ENCODE results near the gene MOB2.

DNA sequence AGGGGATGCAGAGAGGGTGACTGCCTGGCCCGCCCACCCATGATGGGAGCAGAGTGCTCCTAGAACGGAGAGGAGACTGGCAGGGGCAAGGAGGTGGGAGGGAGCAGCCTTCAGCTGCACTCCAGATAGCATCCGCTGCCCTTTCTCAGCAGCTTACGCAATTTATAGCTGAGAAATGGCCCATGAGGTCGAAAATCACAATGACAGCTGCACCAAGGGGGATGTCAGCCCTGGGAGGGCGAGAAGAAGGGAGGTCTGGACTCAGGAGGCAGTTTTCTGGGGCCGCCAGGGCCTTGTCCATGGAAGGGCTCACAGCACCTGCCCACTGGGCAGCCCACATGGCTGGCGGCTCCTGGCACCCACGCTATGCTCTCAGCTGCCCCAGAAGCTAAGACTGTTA, 17.6 kb upstream of the MOB2 start:
- TF ChIP-seq, protein P1, sequence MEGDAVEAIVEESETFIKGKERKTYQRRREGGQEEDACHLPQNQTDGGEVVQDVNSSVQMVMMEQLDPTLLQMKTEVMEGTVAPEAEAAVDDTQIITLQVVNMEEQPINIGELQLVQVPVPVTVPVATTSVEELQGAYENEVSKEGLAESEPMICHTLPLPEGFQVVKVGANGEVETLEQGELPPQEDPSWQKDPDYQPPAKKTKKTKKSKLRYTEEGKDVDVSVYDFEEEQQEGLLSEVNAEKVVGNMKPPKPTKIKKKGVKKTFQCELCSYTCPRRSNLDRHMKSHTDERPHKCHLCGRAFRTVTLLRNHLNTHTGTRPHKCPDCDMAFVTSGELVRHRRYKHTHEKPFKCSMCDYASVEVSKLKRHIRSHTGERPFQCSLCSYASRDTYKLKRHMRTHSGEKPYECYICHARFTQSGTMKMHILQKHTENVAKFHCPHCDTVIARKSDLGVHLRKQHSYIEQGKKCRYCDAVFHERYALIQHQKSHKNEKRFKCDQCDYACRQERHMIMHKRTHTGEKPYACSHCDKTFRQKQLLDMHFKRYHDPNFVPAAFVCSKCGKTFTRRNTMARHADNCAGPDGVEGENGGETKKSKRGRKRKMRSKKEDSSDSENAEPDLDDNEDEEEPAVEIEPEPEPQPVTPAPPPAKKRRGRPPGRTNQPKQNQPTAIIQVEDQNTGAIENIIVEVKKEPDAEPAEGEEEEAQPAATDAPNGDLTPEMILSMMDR (IDR thresholded peaks at IDR 0.05) = no peak
- no peak for TF ChIP-seq POLR2A (IDR thresholded peaks at IDR 0.05)
- no peak for TF ChIP-seq EP300 (IDR thresholded peaks at IDR 0.05)

All from suprapubic skin (tissue), 3 donors.